CD4-positive, CD25-positive, alpha-beta regulatory T cell (primary cell): ENCODE measurements around the gene FUNDC2. TPM values are rescaled to one million over a fixed set of nuclear protein-coding genes. Genes with fewer than 3 reads are reported as not detected.
"Not testable (repeated sequence)": the region's sequence is repeated elsewhere in the genome, so short reads cannot be mapped to it uniquely, and the experiment has no call there.

Source experiments
- ATAC-seq, 2 donors: fragments of 150-1000 bp; cut with Tn5 transposase; one replicate each; pipeline ENCODE4 v1.10.0; 2021; ENCODE audit warnings: low read depth in 2 of 2, moderate number of reproducible peaks in 2 of 2, moderate library complexity in 1 of 2
- DNase-seq, 3 donors: peaks; one replicate each; pipeline versions ENCODE4 v3.0.0 to v3.0.0-alpha.2; 2012 to 2022; ENCODE audit warnings: mixed read lengths in 1 of 3
- H3K27ac ChIP-seq: one replicate; pipeline ENCODE4 v1.7.0; 2013; ENCODE audit warnings: mild to moderate bottlenecking, low read length; ENCODE audit not compliant: insufficient read depth, poor library complexity, severe bottlenecking
- H3K27me3 ChIP-seq: one replicate; pipeline ENCODE4 v1.7.0; 2013; ENCODE audit warnings: low read length; ENCODE audit not compliant: control insufficient read depth, insufficient read depth
- H3K36me3 ChIP-seq: one replicate; pipeline ENCODE4 v1.7.0; 2013; ENCODE audit warnings: mild to moderate bottlenecking, low read length, moderate library complexity; ENCODE audit not compliant: control insufficient read depth, insufficient read depth
- H3K4me1 ChIP-seq: 2 replicates; pipeline ENCODE4 v1.7.0; 2013; ENCODE audit warnings: mild to moderate bottlenecking, low read length; ENCODE audit not compliant: insufficient read depth, control insufficient read depth, poor library complexity, severe bottlenecking
- H3K4me3 ChIP-seq: one replicate; pipeline ENCODE4 v1.7.0; 2013; ENCODE audit warnings: low read depth, mild to moderate bottlenecking, low read length, moderate library complexity
- H3K9me3 ChIP-seq, 2 experiments: 1 replicate in 1 of 2; 2 replicates in 1 of 2; pipeline ENCODE4 v1.7.0; 2013; ENCODE audit warnings: low read length in 2 of 2, mild to moderate bottlenecking in 1 of 2, moderate library complexity in 1 of 2; ENCODE audit not compliant: control insufficient read depth in 2 of 2
- H3K27ac Mint-ChIP-seq, 3 donors: one replicate each; pipeline ENCODE4 v1.8.0; 2020 to 2022; ENCODE audit warnings: mild to moderate bottlenecking in 3 of 3, mixed read lengths in 3 of 3, moderate library complexity in 2 of 3
- H3K27me3 Mint-ChIP-seq: one replicate; pipeline ENCODE4 v1.8.0; 2022; ENCODE audit warnings: mild to moderate bottlenecking, mixed read lengths
- H3K36me3 Mint-ChIP-seq: one replicate; pipeline ENCODE4 v1.8.0; 2020; ENCODE audit warnings: mixed read lengths
- H3K4me1 Mint-ChIP-seq, 4 donors: one replicate each; pipeline ENCODE4 v1.8.0; 2020 to 2022; ENCODE audit warnings: mixed read lengths in 4 of 4, mild to moderate bottlenecking in 1 of 4
- H3K4me3 Mint-ChIP-seq, 4 donors: one replicate each; pipeline ENCODE4 v1.8.0; 2020 to 2022; ENCODE audit warnings: mild to moderate bottlenecking in 4 of 4, mixed read lengths in 4 of 4, moderate library complexity in 3 of 4
- H3K9me3 Mint-ChIP-seq, 7 donors: one replicate each; pipeline ENCODE4 v1.8.0; 2020 to 2022; ENCODE audit warnings: mixed read lengths in 7 of 7, mild to moderate bottlenecking in 3 of 7, moderate library complexity in 2 of 7
- polyA plus RNA-seq, 4 donors: library from polyadenylated mRNA; unstranded; fragments of 300-500 nt; fragmentation: Illumina TruSeq; gene quantifications; one replicate each; pipeline ENCODE4 v1.2.3, GENCODE V29; 2021
- total RNA-seq: library from RNA; stranded (reverse); gene quantifications from one replicate; pipeline ENCODE4 v1.2.3, GENCODE V29; 2022

The FUNDC2 gene
- total and polyA plus RNA-seq, 5 donors from 2014 or later, result 36.9 to 185 (median 169) TPM

DNA sequence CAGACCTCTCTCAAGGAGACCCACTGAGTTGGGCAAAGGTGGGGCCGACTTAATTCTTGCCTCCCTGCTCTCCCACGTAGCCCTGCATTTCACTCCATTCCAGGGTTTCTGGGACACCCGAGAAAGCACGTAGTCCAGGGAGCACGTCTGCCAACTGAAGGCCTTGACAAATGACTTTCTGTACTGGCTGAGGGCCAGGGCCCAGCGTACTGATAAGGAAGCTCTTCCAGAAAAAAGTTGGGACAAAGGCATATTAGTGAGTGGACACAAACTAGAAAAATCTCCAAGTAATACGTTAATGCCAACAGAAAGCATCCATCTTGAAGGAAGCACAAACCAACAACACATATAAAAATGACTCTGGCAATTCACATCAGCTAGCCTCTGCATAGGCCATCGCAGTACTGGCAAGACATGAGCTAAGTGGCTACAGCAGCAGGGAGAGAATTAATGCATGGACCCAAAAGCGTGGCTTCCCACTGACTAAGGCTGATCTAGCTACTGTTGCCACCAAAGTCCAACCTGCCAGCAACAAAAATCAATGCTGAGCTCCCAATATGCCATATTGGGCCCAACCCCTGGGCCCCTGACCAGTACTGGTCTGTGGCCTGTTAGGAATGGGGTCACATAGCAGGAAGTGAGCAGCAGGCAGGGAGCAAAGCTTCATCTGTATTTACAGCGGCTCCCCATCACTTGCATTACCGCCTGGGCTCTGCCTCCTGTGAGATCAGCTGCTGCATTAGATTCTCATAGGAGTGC, 19.6 kb upstream of the FUNDC2 start:
- not testable (repeated sequence) for H3K4me3 ChIP-seq, ATAC-seq, H3K4me1 Mint-ChIP-seq, H3K4me3 Mint-ChIP-seq, H3K9me3 Mint-ChIP-seq, H3K27ac Mint-ChIP-seq, DNase-seq, H3K27ac ChIP-seq, H3K36me3 ChIP-seq, H3K36me3 Mint-ChIP-seq, H3K4me1 ChIP-seq, H3K9me3 ChIP-seq, H3K27me3 Mint-ChIP-seq, H3K27me3 ChIP-seq

DNA sequence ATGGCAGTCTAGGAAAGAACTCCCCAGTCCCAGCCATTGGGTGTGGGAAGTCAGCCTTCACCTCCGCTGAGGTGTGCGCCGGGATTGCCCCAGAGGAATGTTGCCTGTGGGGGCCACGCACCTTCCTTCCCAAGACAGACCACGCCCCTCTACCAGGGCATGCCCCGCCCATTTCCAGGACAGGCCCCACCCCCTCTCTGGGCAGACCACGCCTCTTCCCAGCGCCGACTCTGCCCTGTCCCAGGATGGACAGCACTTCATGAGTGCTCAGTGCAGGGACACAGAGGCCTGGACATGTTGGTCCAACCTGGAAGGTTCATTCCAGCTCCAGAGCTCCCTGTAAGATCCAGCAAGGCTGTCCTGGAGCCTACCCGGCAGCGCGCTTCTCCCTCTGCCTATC, 18.1 kb upstream of the FUNDC2 start:
- H3K36me3 Mint-ChIP-seq, DNase-seq: not testable (repeated sequence)

DNA sequence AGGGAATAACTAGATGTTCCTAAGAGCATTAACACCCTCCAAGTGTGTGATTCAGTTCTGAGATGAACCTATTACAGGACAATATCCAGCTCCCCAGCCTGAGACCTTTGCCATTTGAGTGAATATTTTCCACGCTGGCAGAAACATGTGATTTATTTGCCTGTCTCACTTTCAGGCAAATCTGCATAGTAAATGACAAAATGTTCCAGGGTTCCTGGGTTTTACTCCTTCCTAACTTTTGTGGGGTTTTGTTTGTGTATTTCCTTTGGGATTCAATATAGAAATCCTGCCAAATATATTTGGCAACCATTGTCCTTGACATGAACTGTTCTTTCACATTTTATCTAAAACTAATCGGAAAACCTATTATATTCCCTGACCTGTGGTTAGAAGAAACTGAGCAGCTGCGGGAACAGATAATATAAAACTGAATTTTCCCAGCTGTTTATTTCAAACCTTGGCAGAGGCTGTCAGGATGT, 16.6 kb upstream of the FUNDC2 start:
- no peak overlapping the region for H3K27ac ChIP-seq
- no peak for ATAC-seq
- H3K27me3 Mint-ChIP-seq, result peaks cover 4% of the 10 kb centered on the region
- H3K4me3 Mint-ChIP-seq, result no peak overlapping the region
- no peak overlapping the region for H3K4me3 ChIP-seq
- no peaks in the 10 kb centered on the region for H3K36me3 ChIP-seq
- H3K4me1 Mint-ChIP-seq, result no peaks in the 10 kb centered on the region
- H3K9me3 ChIP-seq, result no peaks in the 10 kb centered on the region
- H3K9me3 Mint-ChIP-seq, result peaks cover 0 to 3% (median 0%) of the 10 kb centered on the region in 7 donors
- no peak for DNase-seq
- no peaks in the 10 kb centered on the region for H3K4me1 ChIP-seq
- H3K36me3 Mint-ChIP-seq, result no peaks in the 10 kb centered on the region
- no peaks in the 10 kb centered on the region for H3K27me3 ChIP-seq
- H3K27ac Mint-ChIP-seq, result no peak overlapping the region

More for the DNA sequence above, 18.1 kb upstream of the FUNDC2 start:
- H3K27me3 Mint-ChIP-seq, ATAC-seq, H3K4me3 Mint-ChIP-seq, H3K9me3 Mint-ChIP-seq, H3K4me3 ChIP-seq, H3K27ac Mint-ChIP-seq, H3K36me3 ChIP-seq, H3K27ac ChIP-seq, H3K27me3 ChIP-seq, H3K4me1 Mint-ChIP-seq, H3K4me1 ChIP-seq, H3K9me3 ChIP-seq: not testable (repeated sequence)

DNA sequence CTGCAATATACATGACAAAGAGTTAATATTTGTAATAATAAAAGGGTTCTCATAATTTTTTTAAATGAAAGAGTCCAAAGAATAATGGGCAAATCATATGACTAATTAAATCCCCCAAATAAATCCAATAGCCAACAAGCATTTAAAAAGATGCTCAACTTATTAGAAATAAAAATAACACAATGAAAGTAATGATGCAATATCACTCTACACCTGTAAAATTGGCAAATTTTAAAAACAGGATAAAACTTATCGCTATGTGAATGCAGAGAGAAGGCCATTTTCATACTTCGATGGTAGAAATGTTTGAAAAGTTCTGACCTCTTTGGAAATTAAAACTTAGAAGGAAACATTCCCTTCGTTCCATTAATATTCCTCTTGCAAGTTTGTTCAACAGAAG, 6.1 kb upstream of the FUNDC2 start:
- H3K9me3 ChIP-seq, result no peaks in the 10 kb centered on the region
- H3K27ac ChIP-seq, result no peak overlapping the region
- no peaks in the 10 kb centered on the region for H3K36me3 Mint-ChIP-seq
- no peaks in the 10 kb centered on the region for H3K4me1 ChIP-seq
- H3K4me3 ChIP-seq, result no peak overlapping the region
- H3K4me1 Mint-ChIP-seq, result peaks cover 0 to 4% (median 0%) of the 10 kb centered on the region in 4 donors
- H3K27me3 Mint-ChIP-seq, result peaks cover 17% of the 10 kb centered on the region
- H3K9me3 Mint-ChIP-seq, result no peaks in the 10 kb centered on the region
- H3K27ac Mint-ChIP-seq, result no peak overlapping the region
- no peaks in the 10 kb centered on the region for H3K36me3 ChIP-seq
- peaks cover 6% of the 10 kb centered on the region for H3K27me3 ChIP-seq
- no peak for ATAC-seq
- DNase-seq, result no peak
- H3K4me3 Mint-ChIP-seq, result no peak overlapping the region

DNA sequence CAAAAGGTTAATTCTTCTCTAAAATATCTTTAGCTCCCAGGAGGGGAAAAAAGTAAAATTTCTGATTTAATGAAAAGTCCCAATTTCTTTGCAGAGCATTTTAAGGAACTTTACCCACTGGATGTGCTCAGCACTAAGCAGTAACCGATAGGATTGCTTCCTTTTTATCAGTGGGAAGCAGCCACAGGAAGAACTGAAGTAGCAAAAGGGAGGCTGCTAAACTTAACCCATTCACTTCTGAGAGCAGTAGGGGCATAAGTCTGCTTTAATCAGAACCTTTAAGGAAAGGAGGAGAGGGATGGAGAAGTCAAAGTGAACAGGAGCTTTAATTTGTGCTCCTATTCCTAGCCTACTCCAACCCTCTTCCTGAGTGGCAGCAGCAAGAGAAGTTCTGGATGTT, 4.1 kb upstream of the FUNDC2 start, which contains the start of gene F8:
Gene F8, minus strand, starts transcription at position 139 of the 400 bp plus-strand sequence. CDS start 171 bp downstream, outside the sequence.
- H3K4me3 Mint-ChIP-seq, result no peak within 1 kb of the TSS
- H3K27ac Mint-ChIP-seq, result no peak within 1 kb of the TSS
- peaks cover 0 to 5% (median 4%) of the 10 kb centered on the region in 4 donors for H3K4me1 Mint-ChIP-seq
- peaks cover 6% of the 10 kb centered on the region for H3K27me3 ChIP-seq
- H3K4me3 ChIP-seq, result no peak within 1 kb of the TSS
- H3K27ac ChIP-seq, result no peak within 1 kb of the TSS
- DNase-seq (no peak), ATAC-seq (no peak)
- no peaks in the 10 kb centered on the region for H3K9me3 ChIP-seq
- H3K4me1 ChIP-seq, result peaks cover 3% of the 10 kb centered on the region
- H3K36me3 ChIP-seq, result no peaks in the 10 kb centered on the region
- no peaks in the 10 kb centered on the region for H3K9me3 Mint-ChIP-seq
- no peaks in the 10 kb centered on the region for H3K36me3 Mint-ChIP-seq
- H3K27me3 Mint-ChIP-seq, result peaks cover 22% of the 10 kb centered on the region

DNA sequence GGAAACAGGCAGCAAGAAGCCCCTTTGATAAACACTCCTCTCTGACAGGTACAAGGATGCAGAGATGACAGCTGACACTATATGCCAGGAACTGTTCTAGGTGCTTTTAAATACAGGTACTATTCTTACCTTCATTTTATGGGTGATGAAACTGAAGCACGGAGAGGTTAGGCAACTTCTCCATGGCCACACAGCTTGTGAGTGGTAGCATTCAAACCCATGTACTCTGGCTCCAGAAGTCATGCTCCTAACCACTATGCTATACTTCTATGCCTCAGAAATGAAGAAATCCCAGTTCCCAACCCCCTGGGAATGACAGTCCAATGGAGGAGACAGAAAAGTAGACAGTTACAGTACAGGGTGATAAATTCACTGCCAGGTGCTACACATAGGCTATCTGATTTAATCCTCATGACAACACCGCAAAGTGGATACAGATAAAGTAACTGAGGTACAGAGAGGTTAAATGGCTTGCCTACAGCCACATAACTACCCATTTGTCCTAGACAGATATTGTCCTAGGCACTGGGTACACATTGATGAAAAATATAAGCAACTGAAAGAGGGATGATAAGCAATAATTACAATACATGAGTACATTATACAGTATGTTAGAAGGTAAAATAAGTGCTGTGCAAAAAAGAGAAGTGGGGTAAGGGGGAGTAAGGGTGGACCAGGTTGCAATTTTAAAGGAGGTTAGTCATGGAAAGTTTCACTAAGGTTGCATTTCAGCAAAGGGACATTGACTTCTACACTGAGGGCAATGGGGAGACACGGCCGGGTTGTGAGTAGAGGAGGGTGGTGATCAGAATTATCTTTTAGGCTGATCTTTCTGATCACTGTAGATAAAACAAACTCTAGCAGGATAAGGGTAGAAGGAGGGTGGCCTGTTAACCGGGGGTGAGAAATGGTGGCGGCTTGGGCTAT, 2.5 kb upstream of the FUNDC2 start:
- Mint-ChIP-seq H3K27ac (peak overlapping the region in 1 of 3 donors; percentile 36), H3K36me3 (no peaks in the 10 kb centered on the region), H3K27me3 (peaks cover 22% of the 10 kb centered on the region), H3K4me3 (peak overlapping the region in 2 of 4 donors; percentile 10 to 25), H3K4me1 (peaks cover 8 to 20% (median 12%) of the 10 kb centered on the region in 4 donors), H3K9me3 (no peaks in the 10 kb centered on the region)
- Histone ChIP-seq H3K27me3 (peaks cover 2% of the 10 kb centered on the region), H3K9me3 (no peaks in the 10 kb centered on the region), H3K27ac (no peak overlapping the region), H3K4me1 (peaks cover 7% of the 10 kb centered on the region), H3K36me3 (no peaks in the 10 kb centered on the region), H3K4me3 (no peak overlapping the region)
- ATAC-seq (no peak), DNase-seq (no peak)

DNA sequence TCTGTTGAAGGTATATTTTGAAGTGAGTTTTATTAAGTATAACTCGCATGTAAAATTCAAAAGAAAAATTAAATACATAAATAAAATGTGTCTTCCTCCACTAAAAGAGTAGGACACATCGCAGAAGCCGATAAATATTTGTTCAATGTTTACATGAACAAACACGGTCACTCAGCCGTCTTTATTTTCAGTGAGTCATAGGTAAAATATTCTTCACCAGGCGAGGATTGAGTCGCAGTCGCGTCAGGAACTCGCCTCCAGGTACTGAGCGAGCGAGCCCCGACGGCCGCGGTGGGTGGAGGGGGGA, 271 bp upstream of the FUNDC2 start:
- Histone ChIP-seq H3K4me1 (peaks cover 7% of the 10 kb centered on the region), H3K27me3 (no peaks in the 10 kb centered on the region), H3K27ac (peak overlapping the region; percentile 92), H3K9me3 (no peaks in the 10 kb centered on the region), H3K4me3 (peak overlapping the region; percentile 63), H3K36me3 (no peaks in the 10 kb centered on the region)
- peaks cover 10 to 27% (median 15%) of the 10 kb centered on the region in 4 donors for H3K4me1 Mint-ChIP-seq
- H3K27ac Mint-ChIP-seq, result peak overlapping the region; percentile 92 to 96 (median 92)
- peak overlapping the region; percentile 82 to 90 (median 86) for H3K4me3 Mint-ChIP-seq
- H3K9me3 Mint-ChIP-seq, result no peaks in the 10 kb centered on the region
- ATAC-seq (no peak), DNase-seq (no peak)
- H3K27me3 Mint-ChIP-seq, result peaks cover 22% of the 10 kb centered on the region
- H3K36me3 Mint-ChIP-seq, result no peaks in the 10 kb centered on the region
